ENCODE data around the gene FYB1.

DNA sequence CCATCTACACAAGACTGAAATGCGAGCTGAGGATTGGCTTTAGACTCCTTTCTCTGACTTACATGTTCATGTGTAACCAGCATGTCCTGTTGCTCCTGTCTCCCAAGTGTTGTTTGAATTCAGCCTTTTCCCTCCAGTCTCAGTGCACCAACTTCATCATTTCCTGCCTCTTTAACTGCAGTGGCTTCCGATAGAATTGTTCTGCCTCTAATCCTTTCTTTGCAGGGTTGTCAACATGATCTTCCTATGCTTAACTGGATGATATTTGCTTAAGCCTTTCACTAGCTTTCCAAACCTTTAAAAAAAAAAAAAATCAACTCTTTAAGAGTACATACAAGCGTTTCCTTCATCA, 6.7 kb upstream of the FYB1 start:
- TF ChIP-seq CTCF (IDR thresholded peaks at IDR 0.05) (no peak), EP300 (IDR thresholded peaks at IDR 0.05) (no peak), POLR2AphosphoS5 (IDR thresholded peaks at IDR 0.05) (no peak)

Data from suprapubic skin (tissue), 4 donors.